Right renal pelvis (tissue), 4 donors: ENCODE data around the gene KIF26A. TPM values are rescaled to one million over a fixed set of nuclear protein-coding genes. Genes with fewer than 3 reads are reported as not detected.
"Not testable (repeated sequence)": the region's sequence is repeated elsewhere in the genome, so short reads cannot be mapped to it uniquely, and the experiment has no call there.

ENCODE experiments used
- DNase-seq, 4 donors: peaks; one replicate each; pipeline ENCODE4 v3.0.0-alpha.2; 2013; ENCODE audit warnings: low read depth in 4 of 4, low spot score in 3 of 4, missing footprints in 1 of 4
- polyA plus RNA-seq, 4 donors: library from polyadenylated mRNA; unstranded; fragments of 120-200 nt; gene quantifications; one replicate each; pipeline ENCODE4 v1.2.1, GENCODE V29; 2013; ENCODE audit not compliant: insufficient read length in 4 of 4

The KIF26A gene
- polyA plus RNA-seq, 4 donors = 9.6 to 15.4 (median 10.5) TPM

GRCh38 chr14:104152686-104153393 is 14.5 kb downstream of the KIF26A start:
- DNase-seq = no peak

GRCh38 chr14:104153394-104153755 is 15.0 kb downstream of the KIF26A start:
- not testable (repeated sequence) for DNase-seq

- no peak for DNase-seq
Observed at GRCh38 chr14:104154246-104154645, 15.9 kb downstream of the KIF26A start.

DNA sequence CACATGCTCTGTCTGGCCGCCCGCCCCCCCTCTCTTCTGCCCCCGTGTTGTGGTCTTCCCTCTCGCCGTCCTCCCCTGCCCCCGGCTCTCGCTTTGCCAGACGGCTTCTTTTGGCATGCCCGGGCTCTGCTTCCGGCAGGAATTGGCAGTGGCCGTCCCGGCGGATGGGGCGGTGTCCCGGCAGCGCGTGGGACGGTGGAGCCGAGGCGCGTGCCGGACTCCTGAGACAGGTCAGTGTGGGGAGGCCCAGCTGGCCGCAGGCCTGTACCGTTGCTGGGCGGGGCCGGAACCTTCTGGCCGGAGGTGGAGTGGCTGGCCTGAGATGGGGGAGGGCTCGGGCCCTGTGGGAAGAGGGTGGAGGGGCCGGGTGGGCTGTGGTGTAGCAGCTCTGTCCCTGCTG is 17.1 kb downstream of the KIF26A start:
- no peak for DNase-seq

GRCh38 chr14:104156142-104156541 is 17.8 kb downstream of the KIF26A start:
- no peak for DNase-seq

GRCh38 chr14:104157016-104157928 is 18.9 kb downstream of the KIF26A start:
- no peak for DNase-seq

DNA sequence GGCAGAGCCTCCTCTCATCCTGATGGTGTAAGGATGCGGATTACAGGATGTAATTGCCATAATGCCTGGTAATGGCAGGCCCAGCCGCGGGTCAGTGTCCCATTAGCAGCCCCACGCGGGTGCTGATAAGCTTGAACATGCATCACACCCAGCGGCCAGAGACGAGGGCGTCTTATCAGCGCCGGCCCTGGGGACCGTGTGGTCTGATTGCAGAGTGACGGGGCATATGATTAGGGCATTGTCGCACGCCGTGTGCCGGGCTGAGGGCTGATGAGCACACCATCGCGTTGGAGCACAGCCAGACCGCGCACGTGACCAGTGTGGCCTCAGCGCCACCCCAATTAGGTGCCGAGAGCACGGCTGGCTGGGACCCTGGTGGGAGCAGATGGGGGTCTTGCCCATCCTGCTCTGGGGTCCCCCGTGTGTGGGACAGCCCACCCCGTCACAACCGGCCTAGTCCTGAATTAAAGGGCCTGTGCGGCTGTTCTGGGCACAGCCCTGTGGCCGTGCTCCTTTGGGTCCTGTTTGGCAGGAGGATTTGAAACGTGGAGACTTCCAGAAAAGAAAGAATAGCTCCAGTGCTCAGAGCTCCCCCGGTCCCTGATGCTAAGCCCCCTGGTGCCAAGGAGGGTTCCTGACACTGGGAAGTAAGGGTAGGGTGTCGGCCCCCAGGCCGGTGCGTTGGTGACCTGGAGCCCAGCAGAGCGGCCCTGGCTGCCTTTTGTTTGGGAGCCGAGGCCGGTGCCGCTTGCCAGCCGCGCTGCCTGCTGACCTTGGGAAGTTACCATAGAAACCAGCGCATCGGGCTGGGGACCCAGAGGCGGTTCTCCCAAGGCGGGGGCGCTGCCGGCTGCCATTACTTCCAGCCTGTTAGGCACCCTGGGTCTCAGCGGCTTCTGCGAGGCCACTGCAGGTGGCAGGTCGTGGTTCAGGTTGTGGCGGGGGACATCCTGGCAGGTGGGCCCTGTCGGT is 20.7 kb downstream of the KIF26A start:
- no peak for DNase-seq

DNA sequence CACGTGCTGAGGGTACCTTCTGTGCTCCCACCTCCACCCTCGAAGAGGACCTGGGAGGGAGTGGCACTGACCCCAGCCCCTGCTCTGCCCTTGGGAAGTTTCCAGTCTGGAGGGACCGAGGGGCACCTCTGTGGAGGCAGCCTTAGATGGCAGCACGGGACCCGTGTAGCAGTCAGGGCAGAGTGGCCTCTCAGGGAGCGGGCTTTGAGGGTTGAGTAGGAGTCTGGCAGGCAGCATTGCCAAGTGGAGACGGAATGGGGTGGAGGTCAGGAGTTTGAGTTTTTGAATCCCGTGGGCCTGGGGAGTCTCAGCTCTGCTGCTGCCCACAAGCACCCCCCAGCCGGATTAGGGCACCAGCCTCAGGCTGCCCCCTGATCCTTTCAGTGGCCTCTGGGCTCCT is 21.6 kb downstream of the KIF26A start:
- no peak for DNase-seq

DNA sequence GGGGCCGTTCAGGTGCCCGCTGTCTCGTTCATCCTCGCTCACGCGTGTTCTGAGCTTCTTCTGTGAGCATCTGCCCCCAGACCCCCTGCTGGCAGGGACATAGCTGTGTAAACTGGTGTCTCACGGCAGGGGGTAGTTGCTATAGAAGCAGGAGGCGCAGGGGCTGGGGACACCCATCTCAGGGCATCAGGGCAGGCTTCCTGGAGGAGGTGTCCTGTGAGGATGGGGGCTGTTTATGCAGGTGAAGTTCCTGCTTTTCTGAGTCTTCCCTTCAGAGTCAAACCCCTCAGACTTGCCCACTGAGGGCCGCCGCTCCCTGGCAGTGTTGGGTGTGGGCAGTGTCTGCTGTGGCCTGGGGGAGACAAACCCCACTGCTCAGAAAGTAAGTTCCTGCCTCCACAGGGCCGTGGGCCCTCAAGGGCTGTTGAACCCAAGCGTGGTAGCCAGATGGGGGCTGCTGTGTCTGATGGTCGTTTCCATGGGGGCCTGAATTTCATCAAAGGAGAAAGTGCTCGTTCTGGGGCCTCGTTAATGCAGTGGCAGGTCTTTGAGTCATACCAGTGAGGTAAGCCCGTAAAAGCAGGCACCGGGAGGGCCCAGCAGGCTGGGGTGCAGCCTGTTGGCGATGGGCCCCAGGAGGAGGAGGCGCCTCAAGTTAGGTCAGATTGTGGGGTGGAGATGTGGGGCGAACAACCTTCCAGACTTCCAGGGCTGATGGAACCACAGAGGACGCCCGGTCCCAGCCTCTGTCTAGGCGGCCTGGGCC is 23.4 kb downstream of the KIF26A start:
- no peak for DNase-seq

GRCh38 chr14:104162495-104162894 is 24.1 kb downstream of the KIF26A start:
- DNase-seq = no peak

GRCh38 chr14:104163541-104163940 is 25.2 kb downstream of the KIF26A start:
- no peak for DNase-seq

- DNase-seq = no peak
Observed at GRCh38 chr14:104164041-104164440, 25.7 kb downstream of the KIF26A start.

DNA sequence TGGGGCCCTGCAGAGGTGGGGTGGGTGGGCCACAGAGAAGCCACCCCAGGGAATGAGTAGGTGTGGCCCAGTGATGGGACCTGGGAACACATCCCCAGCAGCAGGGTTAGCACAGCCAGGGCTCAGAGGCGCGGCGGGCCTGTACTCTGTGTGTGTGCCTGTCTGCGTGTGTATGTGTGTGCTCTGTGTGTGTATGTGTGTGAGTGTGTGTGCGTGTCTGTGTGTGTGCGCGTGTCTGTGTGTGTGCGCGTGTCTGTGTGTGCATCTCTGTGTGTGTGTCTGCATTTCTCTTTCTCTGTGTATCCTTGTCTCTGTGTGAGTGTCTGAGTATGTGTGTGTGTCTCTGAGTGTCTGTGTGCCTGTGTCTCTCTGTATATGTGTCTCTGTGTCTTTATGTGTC is 26.1 kb downstream of the KIF26A start:
- DNase-seq = no peak

GRCh38 chr14:104166698-104167097 is 28.3 kb downstream of the KIF26A start:
- DNase-seq = no peak

GRCh38 chr14:104168603-104169002 is 30.2 kb downstream of the KIF26A start:
- DNase-seq = no peak

DNA sequence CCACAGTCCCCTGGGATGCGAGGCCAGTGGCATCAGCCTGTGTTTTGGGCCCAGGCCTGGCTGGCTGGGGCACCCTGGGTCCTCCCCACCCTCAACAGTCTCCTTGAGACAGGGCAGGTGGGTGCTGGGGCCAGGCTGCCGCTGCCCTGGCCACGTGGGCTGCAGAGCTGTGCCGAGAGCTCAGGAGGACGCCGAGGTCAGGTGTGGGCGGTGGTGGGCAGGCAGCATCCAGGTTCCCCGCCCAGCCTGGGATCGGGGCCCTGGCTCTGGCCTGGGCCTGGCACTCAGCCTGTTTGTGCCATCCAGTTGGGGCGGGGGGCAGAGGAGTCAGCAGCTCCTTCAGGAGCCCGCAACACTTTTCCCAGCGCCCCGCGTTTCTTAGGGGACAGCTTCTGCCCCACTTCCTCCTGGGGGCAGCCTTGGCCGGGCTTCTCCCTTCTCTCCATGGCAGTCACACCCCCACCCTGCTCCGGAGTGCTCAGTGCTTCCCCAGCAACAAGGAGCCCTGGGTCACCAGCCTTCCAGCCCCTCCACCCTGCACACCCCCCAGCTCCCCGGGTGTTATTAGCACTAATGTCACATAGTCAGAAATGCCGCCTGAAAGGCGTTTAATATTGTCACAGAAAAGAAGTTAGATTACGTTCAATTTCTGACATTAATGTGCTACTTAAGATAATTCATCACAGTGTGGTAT is 30.8 kb downstream of the KIF26A start:
- DNase-seq = no peak

DNA sequence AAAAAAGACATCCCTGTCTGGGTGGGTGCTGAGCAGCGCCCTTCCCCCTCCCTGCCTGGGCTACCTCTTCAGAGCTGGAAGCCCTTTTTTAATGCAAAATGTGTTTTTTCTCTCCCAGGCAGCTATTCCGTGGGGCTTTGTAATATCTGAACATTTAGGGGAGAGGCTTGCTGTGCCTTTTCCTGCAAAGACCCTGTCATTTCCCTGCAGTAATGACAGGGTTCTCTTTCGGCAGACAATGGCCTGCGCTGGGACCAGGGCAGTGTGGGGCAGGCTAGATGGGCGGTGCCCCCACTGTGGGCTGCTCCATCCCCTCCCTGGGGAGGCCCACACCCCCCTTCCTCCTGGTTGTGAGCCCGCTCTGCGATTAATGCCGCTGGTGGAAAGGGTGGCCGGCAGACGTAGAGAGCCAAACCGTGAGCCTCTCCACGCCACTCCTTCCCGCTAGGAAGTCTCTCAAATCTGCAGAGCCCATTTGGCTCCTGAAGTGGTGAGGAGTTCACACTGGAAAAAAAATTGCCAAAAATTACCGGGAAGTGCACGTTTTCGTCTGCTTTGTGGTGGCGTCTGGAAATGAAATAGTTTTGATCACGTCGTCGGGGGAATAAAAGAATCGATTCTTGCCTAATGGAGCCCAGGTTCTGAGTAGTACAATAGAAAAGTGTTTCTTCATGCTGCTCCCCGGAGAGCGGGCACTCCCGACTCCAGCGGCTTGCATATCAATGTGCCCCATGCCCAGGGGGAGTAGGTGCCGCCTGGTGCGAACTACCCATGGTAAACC is 31.5 kb downstream of the KIF26A start:
- DNase-seq = no peak

DNA sequence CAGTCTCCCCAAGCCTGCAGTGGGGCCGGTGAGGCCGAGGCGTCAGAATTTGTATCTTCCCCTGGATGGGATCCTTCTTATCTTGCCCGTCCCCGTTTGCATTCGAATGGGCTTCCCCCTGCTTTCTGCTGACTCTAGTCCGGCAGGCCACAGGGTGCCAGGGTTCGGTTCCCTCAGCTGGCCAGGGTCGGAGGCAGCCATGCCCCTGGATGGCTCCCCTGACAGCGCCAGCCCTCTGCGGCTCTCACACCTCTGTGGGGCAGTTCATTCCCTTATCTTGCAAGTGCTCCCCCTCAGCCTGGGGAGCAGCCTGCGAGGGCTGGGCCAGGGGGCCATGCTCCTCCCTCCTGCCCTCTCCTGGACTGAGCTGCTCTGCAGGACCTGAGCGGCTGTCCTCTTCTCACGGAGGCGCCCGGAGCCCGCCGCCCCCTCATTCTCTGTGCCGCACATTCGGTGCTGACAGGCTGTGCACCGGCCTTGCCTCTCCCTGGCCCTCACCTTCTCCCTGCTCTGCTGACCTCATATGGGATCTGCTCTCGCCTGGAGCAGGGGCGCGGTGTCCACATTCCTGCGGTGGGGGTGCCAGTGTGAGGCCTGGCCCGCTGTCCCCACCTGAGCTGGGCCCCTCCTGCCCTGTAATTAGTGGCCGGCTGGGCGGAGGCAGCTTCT is 32.8 kb downstream of the KIF26A start:
- DNase-seq = no peak
